NOMO-1 treated with DMSO at 0.1 percent for 48 hours (cell line): ENCODE measurements around the gene C1orf210.

ENCODE experiments used
- DNase-seq: peaks from one replicate; lab custom pipeline; 2025; ENCODE audit not compliant: unreplicated experiment; lab: John Stamatoyannopoulos, UW

The C1orf210 gene

GRCh38 chr1:43296207-43296606 lies 10.8 kb upstream of the C1orf210 start:
- no peak for DNase-seq

- no peak for DNase-seq
Measured at GRCh38 chr1:43294761-43295160, 9.4 kb upstream of the C1orf210 start.

GRCh38 chr1:43293896-43294760 lies 8.7 kb upstream of the C1orf210 start:
- no peak for DNase-seq

GRCh38 chr1:43293176-43293575 lies 7.8 kb upstream of the C1orf210 start:
- DNase-seq = no peak

GRCh38 chr1:43292679-43293078 lies 7.3 kb upstream of the C1orf210 start:
- no peak for DNase-seq

GRCh38 chr1:43292216-43292615 lies 6.8 kb upstream of the C1orf210 start:
- DNase-seq = no peak

GRCh38 chr1:43288785-43289706 lies 3.7 kb upstream of the C1orf210 start:
- no peak for DNase-seq

- DNase-seq = no peak
Measured at GRCh38 chr1:43288058-43288784, 2.8 kb upstream of the C1orf210 start.

GRCh38 chr1:43286533-43286932 lies 1.2 kb upstream of the C1orf210 start:
- DNase-seq = no peak

GRCh38 chr1:43286115-43286514 lies 734 bp upstream of the C1orf210 start:
- no peak for DNase-seq

GRCh38 chr1:43284546-43285110 lies 753 bp downstream of the C1orf210 start:
- DNase-seq = no peak

GRCh38 chr1:43284065-43284464 lies 1.3 kb downstream of the C1orf210 start:
- DNase-seq = no peak

GRCh38 chr1:43282220-43283195 lies 2.9 kb downstream of the C1orf210 start:
- DNase-seq = no peak

- no peak for DNase-seq
Measured at GRCh38 chr1:43280692-43281091, 4.7 kb downstream of the C1orf210 start.

- DNase-seq = no peak
Measured at GRCh38 chr1:43279666-43280065, 5.7 kb downstream of the C1orf210 start.

- DNase-seq = no peak
Measured at GRCh38 chr1:43279161-43279560, 6.2 kb downstream of the C1orf210 start.

GRCh38 chr1:43277116-43277876 lies 8.1 kb downstream of the C1orf210 start:
- DNase-seq = no peak

- no peak for DNase-seq
Measured at GRCh38 chr1:43276673-43277072, 8.7 kb downstream of the C1orf210 start.
